ENCODE results near the gene TMEM138.
A peak's percentile ranks its signal among the peaks of the same experiment; 100 is the strongest.
"Not testable (repeated sequence)": the region's sequence is repeated elsewhere in the genome, so short reads cannot be mapped to it uniquely, and the experiment has no call there.

Gene TMEM138

DNA sequence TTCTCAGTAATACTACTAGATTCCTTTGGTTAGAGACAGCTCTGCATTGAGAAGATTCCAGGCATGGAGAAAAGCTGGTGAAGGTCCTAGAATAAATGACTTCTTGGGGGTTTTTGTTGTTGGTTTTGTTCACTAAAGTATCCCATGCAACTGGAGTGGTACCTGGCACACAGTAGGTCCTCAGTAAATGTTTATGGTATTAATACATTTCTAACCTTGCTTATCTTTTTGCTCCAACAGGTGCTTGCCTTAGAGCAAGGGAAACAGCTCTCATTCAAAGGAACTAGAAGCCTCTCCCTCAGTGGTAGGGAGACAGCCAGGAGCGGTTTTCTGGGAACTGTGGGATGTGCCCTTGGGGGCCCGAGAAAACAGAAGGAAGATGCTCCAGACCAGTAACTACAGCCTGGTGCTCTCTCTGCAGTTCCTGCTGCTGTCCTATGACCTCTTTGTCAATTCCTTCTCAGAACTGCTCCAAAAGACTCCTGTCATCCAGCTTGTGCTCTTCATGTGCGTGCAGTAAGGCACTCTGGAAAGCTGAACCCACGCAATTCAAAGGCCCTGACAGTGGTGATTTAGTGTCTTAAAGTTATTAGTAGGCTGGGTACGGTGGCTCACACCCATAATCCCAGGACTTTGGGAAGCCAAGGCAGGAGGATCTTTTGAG lies 2.0 kb downstream of the TMEM138 start:
- DNase-seq (ENCODE audit: low read depth), result no peak

- DNase-seq (ENCODE audit: low read depth), result no peak
These were observed 5.2 kb downstream of the TMEM138 start for GRCh38 chr11:61367406-61367805.

DNA sequence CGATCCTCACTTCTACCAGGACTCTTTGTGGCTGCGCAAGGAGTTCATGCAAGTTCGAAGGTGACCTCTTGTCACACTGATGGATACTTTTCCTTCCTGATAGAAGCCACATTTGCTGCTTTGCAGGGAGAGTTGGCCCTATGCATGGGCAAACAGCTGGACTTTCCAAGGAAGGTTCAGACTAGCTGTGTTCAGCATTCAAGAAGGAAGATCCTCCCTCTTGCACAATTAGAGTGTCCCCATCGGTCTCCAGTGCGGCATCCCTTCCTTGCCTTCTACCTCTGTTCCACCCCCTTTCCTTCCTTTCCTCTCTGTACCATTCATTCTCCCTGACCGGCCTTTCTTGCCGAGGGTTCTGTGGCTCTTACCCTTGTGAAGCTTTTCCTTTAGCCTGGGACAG lies 6.5 kb downstream of the TMEM138 start:
- no peak for DNase-seq (ENCODE audit: low read depth)

- peak; percentile 94 for DNase-seq (ENCODE audit: low read depth)
These were observed 7.5 kb downstream of the TMEM138 start for GRCh38 chr11:61369372-61370348.

GRCh38 chr11:61370349-61371005 lies 8.3 kb downstream of the TMEM138 start:
- DNase-seq (ENCODE audit: low read depth), result no peak

DNA sequence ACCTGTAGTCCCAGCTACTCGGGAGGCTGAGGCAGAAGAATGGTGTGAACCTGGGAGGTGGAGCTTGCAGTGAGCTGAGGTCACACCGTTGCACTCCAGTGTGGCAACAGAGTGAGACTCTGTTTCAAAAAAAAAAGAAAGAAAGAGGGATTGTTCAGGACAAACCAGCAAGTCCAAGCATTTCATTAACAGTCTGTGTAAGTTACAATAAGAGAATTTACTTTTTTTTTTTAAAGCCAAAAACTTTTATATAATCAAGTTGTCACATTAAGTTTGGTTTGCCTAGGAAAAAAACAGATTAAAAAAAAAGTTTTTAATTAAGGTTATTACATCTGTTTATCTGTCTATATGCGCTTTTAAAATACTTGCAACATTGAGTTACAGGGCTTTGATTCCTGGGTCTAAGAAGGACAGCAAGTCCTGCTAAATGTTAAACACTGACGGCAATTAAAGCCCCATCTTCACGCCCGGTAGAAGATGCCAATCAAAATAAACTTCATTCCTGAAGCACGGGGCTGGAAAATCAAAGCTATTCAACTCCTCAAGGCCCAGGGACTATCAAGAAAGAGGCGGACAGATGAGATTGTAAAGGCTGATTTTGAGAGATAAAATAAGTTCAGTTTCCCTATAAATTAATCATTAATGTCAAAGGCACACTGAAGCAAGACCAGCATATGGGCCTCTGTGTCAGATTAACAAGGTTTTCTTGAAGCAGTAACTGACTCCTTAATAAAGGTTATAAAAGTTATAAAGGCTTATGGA lies 10.7 kb downstream of the TMEM138 start:
- no peak for DNase-seq (ENCODE audit: low read depth)

DNA sequence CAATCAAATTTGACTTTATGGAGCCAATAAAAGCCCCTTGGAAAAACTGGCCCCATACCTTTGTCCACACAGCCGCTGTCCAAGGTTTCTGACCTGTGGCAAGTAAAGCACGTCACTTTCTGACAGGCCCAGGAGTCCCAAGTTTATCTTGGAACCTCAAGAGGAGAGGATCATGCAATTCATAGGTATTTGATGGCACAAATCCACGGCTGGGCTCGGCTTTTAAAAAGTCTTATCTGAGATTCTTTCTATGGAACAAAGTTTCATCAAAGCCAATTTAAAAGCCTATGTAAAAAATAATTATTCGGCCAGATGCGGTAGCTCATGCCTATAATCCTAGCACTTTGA lies 13.6 kb downstream of the TMEM138 start:
- no peak for DNase-seq (ENCODE audit: low read depth)

GRCh38 chr11:61377461-61378160 lies 15.4 kb downstream of the TMEM138 start:
- DNase-seq (ENCODE audit: low read depth), result peak; percentile 53

DNA sequence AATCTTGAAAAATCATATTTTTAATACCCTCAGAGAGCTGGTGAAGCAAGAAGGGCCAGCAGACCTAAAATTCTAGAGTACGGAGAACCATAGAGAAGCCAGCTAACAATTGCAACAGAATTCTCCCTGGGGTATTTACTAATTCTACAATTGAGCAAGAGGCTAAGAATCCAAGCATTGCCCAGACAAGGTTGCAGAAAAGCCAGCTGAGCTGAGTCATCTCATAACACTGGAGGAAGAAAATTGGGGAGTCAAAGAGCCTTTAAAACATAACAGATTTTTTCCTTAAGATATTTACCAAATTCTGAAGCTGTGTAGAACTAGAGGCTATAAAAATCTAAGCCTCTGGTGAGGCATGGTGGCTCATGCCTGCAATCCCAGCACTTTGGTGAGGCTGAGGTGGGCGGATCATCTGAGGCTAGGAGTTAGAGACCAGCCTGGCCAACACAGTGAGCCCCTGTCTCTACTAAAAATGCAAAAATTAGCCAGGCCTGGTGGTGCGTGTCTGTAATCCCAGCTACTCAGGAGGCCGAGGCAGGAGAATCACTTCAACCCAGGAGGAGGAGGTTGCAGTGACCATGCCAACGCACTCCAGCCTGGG lies 16.6 kb downstream of the TMEM138 start:
- DNase-seq (ENCODE audit: low read depth), result peak; percentile 99

GRCh38 chr11:61380884-61381283 lies 18.7 kb downstream of the TMEM138 start:
- no peak for DNase-seq (ENCODE audit: low read depth)

- DNase-seq (ENCODE audit: low read depth), result not testable (repeated sequence)
These were observed 21.7 kb downstream of the TMEM138 start for GRCh38 chr11:61383859-61384258.

GRCh38 chr11:61384271-61385242 lies 22.4 kb downstream of the TMEM138 start:
- DNase-seq (ENCODE audit: low read depth), result no peak

DNA sequence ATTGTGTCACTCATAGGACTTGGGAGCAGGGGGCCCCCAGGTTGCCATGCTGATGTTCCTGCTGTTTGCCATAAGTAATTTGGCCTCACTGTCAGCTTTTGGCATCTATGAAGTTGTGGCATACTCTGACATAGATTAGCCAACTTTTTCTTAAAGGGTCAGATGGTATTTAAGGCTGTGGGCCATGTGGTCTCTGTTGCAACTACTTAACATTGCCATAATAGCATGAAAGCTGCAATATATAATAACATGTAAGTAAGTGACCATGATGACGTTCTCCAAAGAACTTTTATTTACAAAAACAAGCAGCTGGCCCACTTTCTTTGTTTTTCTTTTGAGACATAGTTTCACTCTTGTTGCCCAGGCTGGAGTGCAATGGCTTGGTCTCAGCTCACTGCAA lies 28.0 kb downstream of the TMEM138 start:
- DNase-seq (ENCODE audit: low read depth), result no peak

- DNase-seq (ENCODE audit: low read depth), result no peak
These were observed 30.9 kb downstream of the TMEM138 start for GRCh38 chr11:61392981-61393595.

DNA sequence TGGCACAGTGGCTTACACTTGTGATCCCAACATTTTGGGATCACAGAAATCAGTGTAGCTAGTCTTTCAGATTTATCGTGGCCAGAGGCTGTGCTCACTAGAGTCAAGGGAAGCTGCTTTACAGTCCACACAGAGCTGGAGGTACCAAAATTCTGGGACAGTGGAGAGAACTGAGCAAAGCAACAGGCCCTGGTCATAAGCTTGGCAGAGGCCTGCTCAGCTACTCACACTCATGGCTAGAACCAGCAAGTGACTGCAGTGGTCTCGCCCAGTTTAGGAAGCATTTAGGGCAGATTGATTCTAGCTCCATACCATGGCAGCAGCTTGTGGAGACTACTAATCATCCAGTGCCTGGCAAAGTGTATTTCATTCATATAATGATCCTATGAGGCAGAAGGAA lies 39.0 kb downstream of the TMEM138 start:
- DNase-seq (ENCODE audit: low read depth), result no peak

DNA sequence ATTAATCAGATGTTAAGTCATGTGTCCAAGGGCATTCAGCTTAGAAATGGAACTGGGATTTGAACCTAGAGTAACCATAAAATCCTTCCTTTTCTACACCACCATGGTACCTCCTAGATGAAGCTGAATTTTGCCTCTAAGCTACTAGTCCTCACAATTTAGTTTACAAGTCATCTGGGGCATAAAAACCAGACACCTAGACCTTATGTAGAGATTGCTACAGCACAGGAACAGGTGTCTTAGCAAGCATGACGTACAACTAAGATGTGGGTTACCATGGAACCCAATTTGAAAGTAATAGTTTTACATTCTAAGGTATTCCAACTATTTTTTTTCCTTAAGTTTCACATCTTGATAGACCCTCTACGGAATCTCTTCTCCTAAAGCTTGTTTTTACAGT lies 39.4 kb downstream of the TMEM138 start:
- DNase-seq (ENCODE audit: low read depth), result no peak

DNA sequence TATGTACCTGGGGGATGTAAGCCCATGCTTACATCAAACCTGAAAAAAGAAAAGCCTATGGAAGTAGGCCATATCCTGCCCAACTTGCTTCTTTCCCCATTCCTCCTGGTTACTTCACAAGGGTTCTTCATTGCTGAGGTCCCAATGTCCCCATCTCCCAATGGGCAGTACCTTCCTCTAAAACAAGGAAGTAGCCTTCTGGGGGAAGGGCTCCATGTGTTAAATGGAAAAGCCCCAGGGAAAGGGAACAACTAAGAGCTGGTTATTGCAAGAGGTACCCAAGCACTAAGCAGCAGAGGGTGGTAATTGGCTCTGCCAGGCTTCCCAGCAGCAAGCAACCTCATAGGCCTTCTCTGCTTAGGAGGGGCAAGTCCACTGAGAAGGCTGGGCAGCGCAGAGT lies 41.5 kb downstream of the TMEM138 start:
- no peak for DNase-seq (ENCODE audit: low read depth)

- no peak for DNase-seq (ENCODE audit: low read depth)
These were observed 41.9 kb downstream of the TMEM138 start for GRCh38 chr11:61404103-61404502.

DNA sequence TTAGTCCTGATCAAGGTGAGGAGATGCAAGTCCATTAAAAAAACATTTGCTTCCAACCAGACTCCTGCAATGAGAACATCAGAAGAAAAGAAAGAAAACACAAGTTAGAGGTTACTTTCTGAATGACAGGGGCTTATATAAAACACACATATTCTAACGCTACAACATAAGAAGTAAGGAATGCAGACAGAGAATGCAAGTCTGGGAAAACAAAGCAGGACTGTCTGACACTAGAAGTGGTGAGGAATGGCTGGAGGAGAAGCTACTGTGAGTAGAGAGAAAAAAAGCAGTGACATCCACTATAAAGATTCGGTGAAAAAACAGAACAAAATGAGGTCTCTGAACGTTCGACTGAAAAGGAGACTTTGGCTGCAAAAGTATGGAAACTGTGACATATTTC lies 42.5 kb downstream of the TMEM138 start:
- no peak for DNase-seq (ENCODE audit: low read depth)
